OCI-LY3 (cell line): Measurements from ENCODE around the gene EPHA2.
"Not testable (repeated sequence)": the region's sequence is repeated elsewhere in the genome, so short reads cannot be mapped to it uniquely, and the experiment has no call there.

Experiments
- H2AFZ ChIP-seq: fragments of 200-600, 300-600 bp; shearing (Covaris generic); 2 replicates; pipeline ENCODE4 v1.6.0; 2014; ENCODE audit warnings: antibody characterized with exemption, low read depth, low read length
- H3K27ac ChIP-seq: fragments of 200-600, 300-600 bp; sonication (generic); 2 replicates; pipeline ENCODE4 v1.5.1; 2014; ENCODE audit warnings: mild to moderate bottlenecking, low read length, moderate library complexity, mixed read lengths
- H3K27me3 ChIP-seq: fragments of 200-600, 300-600 bp; sonication (generic); 2 replicates; pipeline ENCODE4 v1.6.1; 2014; ENCODE audit warnings: low read depth, low read length, mixed read lengths
- H3K36me3 ChIP-seq: fragments of 200-600, 300-600 bp; sonication (generic); replicated peaks from 2 replicates; pipeline ENCODE3; 2014; ENCODE audit warnings: low read depth, low read length, mixed read lengths
- H3K4me1 ChIP-seq: fragments of 300-600, 200-600 bp; sonication (generic); 2 replicates; pipeline ENCODE4 v1.6.1; 2014; ENCODE audit warnings: low read length, mixed read lengths
- H3K4me2 ChIP-seq: fragments of 200-600, 300-600 bp; sonication (generic); 2 replicates; pipeline ENCODE4 v1.6.1; 2014; ENCODE audit warnings: low read length, mixed read lengths
- H3K4me3 ChIP-seq: fragments of 300-600, 200-600 bp; sonication (generic); 2 replicates; pipeline ENCODE4 v1.5.1; 2014; ENCODE audit warnings: antibody characterized with exemption, mild to moderate bottlenecking, low read length, moderate library complexity
- H3K79me2 ChIP-seq: fragments of 300-600, 200-600 bp; shearing (Covaris generic); 2 replicates; pipeline ENCODE4 v1.6.1; 2014; ENCODE audit warnings: mild to moderate bottlenecking, low read length, mixed read lengths
- H3K9ac ChIP-seq: fragments of 300-600, 200-600 bp; shearing (Covaris generic); 2 replicates; pipeline ENCODE4 v1.6.0; 2014; ENCODE audit warnings: mild to moderate bottlenecking, low read length, moderate library complexity
- H3K9me3 ChIP-seq: fragments of 200-600, 300-600 bp; shearing (Covaris generic); 2 replicates; pipeline ENCODE4 v1.6.1; 2014; ENCODE audit warnings: low read length, mixed read lengths; ENCODE audit not compliant: insufficient read depth
- H4K20me1 ChIP-seq: fragments of 200-600, 300-600 bp; sonication (generic); 2 replicates; pipeline ENCODE4 v1.6.1; 2016; ENCODE audit warnings: low read length, mixed read lengths; ENCODE audit not compliant: insufficient read depth
- EZH2phosphoT487 ChIP-seq: fragments of 200-600 bp; shearing (Covaris generic); IDR thresholded peaks from 2 replicates; pipeline ENCODE4 v1.6.1; 2018; ENCODE audit warnings: antibody characterized with exemption, mixed run types, low read depth
- TF ChIP-seq, protein P1 (sequence below): fragments of 200-600, 300-600 bp; sonication (generic); IDR thresholded peaks from 2 replicates; pipeline ENCODE4 v1.5.1; 2014; ENCODE audit warnings: antibody characterized with exemption, low read length, low read depth

Gene EPHA2

DNA sequence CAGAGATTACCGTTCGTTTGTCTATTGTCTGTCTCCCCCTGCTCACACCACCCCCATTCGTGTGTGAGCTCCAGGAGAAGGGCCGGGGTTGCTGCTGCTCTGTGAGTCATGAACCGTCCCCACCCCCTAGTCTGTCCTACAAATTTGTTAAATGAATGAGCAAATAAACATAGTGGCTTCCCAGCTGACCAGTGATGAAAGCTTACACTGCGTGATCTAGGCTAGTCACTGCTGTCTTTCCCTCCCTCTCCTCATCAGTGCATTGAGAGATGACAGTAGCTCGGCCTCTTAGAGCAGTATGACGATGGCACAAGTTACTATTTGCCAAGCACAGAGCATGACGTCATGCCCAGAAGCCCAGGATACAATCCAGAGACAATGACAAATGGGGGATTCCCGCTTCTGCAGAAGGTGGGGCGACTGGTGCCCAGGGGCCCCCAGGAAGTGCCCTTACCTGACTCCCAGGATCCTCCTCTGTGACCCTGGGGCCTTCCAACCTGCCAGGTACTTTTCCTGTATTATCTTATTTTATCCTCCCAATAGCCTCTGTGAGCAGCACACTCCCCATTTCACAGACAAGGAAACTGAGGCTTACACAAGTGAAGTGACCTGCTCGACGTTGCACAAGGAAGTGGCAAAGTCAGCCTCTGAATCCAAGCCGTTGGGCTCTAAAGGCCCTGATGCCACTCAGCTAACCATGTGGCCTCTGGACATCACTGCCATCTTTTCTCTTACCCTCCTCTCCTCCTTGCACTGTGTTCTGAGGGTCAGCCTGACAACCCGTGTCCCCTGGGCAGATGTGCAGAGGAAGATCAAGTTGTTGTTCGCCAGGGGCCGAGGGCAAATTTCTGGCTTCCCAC is 8.6 kb upstream of the EPHA2 start:
- H3K4me3 ChIP-seq = no peak overlapping the region
- H3K36me3 ChIP-seq = no peaks in the 10 kb centered on the region
- H4K20me1 ChIP-seq = no peaks in the 10 kb centered on the region
- H2AFZ ChIP-seq = no peak overlapping the region
- H3K79me2 ChIP-seq = no peaks in the 10 kb centered on the region
- TF ChIP-seq, protein P1, sequence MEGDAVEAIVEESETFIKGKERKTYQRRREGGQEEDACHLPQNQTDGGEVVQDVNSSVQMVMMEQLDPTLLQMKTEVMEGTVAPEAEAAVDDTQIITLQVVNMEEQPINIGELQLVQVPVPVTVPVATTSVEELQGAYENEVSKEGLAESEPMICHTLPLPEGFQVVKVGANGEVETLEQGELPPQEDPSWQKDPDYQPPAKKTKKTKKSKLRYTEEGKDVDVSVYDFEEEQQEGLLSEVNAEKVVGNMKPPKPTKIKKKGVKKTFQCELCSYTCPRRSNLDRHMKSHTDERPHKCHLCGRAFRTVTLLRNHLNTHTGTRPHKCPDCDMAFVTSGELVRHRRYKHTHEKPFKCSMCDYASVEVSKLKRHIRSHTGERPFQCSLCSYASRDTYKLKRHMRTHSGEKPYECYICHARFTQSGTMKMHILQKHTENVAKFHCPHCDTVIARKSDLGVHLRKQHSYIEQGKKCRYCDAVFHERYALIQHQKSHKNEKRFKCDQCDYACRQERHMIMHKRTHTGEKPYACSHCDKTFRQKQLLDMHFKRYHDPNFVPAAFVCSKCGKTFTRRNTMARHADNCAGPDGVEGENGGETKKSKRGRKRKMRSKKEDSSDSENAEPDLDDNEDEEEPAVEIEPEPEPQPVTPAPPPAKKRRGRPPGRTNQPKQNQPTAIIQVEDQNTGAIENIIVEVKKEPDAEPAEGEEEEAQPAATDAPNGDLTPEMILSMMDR = no peak
- TF ChIP-seq EZH2phosphoT487 = no peak
- no peaks in the 10 kb centered on the region for H3K9me3 ChIP-seq
- H3K4me1 ChIP-seq = peaks cover 10% of the 10 kb centered on the region
- H3K27ac ChIP-seq = no peak overlapping the region
- H3K4me2 ChIP-seq = no peak overlapping the region
- H3K27me3 ChIP-seq = no peaks in the 10 kb centered on the region
- no peak overlapping the region for H3K9ac ChIP-seq

DNA sequence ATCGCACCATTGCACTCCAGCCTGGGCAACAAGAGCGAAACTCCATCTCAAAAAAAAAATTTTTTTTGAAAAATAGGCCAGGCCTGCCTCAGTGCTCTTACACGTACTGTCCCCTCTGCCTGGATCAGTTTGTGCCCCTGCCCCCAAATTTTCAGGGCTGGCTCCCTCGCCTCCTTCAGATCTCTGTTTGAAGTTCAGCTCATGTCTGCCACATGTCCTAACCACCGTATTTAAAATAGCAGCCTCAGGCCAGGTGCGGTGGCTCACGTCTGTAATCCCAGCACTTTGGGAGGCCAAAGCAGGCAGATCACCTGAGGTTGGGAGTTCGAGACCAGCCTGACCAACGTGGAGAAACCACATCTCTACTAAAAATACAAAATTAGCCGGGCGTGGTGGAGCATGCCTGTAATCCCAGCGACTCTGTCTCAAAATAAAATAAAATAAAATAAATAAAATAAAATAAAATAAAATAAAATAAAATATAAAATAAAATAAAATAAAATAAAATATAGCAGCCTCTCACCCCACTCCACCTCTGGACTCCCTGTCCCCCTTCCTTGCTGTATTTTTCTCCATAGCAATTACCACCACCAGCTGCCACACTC is 7.8 kb upstream of the EPHA2 start:
- H3K9ac ChIP-seq = not testable (repeated sequence)

DNA sequence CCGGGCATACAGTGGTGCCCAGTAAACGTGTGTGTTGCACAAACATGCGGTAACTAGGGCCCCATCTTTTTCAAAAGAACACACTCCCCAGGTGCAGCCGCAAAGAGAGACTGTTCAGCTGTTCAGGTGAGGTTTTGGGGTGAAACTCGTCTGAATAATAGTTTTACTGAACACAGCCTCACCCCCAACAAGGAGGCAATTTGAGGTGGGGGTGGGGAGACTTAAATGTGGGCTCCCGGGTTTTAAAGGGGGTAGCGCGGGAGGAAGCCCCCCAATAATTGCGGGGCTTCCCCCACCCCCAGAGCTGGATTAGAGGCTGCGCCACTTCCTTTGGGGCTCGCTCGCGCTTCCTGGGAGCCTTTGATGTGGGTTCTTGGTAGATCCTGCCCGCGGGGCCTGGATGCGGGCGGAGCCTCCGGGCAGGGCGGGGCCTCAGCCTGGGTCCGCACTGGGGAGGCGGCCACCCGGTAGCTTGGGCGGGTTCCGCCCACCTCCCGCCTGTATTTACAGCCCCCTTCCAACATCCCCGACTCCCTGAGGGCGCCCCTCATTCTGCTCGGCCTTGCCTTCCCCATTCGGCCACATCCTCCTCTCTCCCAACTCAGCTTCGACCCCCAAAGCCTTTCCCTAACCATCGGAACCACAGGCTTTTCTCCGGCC is 6.4 kb upstream of the EPHA2 start:
- H3K27ac ChIP-seq = no peak overlapping the region
- TF ChIP-seq, protein P1 = no peak
- no peak for TF ChIP-seq EZH2phosphoT487
- H3K4me1 ChIP-seq = no peaks in the 10 kb centered on the region; the same call in 1 of the 2 replicates
- no peak overlapping the region for H3K4me3 ChIP-seq
- H3K4me2 ChIP-seq = no peak overlapping the region
- H3K9ac ChIP-seq = no peak overlapping the region
- no peaks in the 10 kb centered on the region for H3K79me2 ChIP-seq
- no peaks in the 10 kb centered on the region for H4K20me1 ChIP-seq
- no peaks in the 10 kb centered on the region for H3K9me3 ChIP-seq
- H3K27me3 ChIP-seq = no peaks in the 10 kb centered on the region
- H2AFZ ChIP-seq = no peak overlapping the region
- no peaks in the 10 kb centered on the region for H3K36me3 ChIP-seq

More for the DNA sequence above, 7.8 kb upstream of the EPHA2 start:
- not testable (repeated sequence) for H4K20me1 ChIP-seq, H3K4me2 ChIP-seq, H3K79me2 ChIP-seq, H3K4me1 ChIP-seq, H3K27ac ChIP-seq, H3K9me3 ChIP-seq, H3K4me3 ChIP-seq, H3K27me3 ChIP-seq, H3K36me3 ChIP-seq, H2AFZ ChIP-seq

DNA sequence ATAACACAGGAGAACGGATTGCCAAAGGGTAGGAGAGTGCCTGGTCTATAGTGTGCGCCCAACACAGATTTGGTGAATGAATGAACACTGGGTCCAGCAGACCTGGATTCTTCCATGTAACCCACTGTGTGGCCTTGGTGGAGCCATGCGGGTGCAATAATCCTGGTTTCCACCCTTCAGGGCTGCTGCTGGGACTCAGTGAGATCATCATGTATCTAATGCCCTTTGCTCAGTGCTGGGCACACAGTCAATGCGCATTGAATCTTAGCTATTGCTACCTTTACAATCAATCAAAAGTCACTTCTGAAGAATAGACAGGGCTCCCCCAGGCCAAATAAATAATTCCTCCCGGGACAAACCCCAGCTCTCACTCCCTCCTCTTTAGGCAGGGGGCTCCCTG is 5.8 kb upstream of the EPHA2 start:
- TF ChIP-seq, protein P1 = no peak
- TF ChIP-seq EZH2phosphoT487 = no peak
- H4K20me1 ChIP-seq = no peaks in the 10 kb centered on the region
- H3K27me3 ChIP-seq = no peaks in the 10 kb centered on the region
- no peak overlapping the region for H3K9ac ChIP-seq
- no peak overlapping the region for H2AFZ ChIP-seq
- H3K4me1 ChIP-seq = no peaks in the 10 kb centered on the region
- H3K36me3 ChIP-seq = no peaks in the 10 kb centered on the region
- no peaks in the 10 kb centered on the region for H3K79me2 ChIP-seq
- no peak overlapping the region for H3K4me2 ChIP-seq
- H3K4me3 ChIP-seq = no peak overlapping the region
- H3K27ac ChIP-seq = no peak overlapping the region
- no peaks in the 10 kb centered on the region for H3K9me3 ChIP-seq
